LHCN-M2 (cell line): ENCODE results near the gene ADAMTS17. TPM values are rescaled to one million over a fixed set of nuclear protein-coding genes. Genes with fewer than 3 reads are reported as not detected.

ENCODE experiments used
- DNase-seq: peaks from one replicate; pipeline ENCODE4 v3.0.0-alpha.2; 2012; ENCODE audit warnings: low read depth
- total RNA-seq: library from RNA; depleted of rRNA; stranded (reverse); fragments of >200 nt; gene quantifications from 2 replicates; pipeline ENCODE4 v1.2.3, GENCODE V29; 2014

ADAMTS17 gene
- total RNA-seq, 1 experiment from 2014 or later = 0.11 TPM

DNA sequence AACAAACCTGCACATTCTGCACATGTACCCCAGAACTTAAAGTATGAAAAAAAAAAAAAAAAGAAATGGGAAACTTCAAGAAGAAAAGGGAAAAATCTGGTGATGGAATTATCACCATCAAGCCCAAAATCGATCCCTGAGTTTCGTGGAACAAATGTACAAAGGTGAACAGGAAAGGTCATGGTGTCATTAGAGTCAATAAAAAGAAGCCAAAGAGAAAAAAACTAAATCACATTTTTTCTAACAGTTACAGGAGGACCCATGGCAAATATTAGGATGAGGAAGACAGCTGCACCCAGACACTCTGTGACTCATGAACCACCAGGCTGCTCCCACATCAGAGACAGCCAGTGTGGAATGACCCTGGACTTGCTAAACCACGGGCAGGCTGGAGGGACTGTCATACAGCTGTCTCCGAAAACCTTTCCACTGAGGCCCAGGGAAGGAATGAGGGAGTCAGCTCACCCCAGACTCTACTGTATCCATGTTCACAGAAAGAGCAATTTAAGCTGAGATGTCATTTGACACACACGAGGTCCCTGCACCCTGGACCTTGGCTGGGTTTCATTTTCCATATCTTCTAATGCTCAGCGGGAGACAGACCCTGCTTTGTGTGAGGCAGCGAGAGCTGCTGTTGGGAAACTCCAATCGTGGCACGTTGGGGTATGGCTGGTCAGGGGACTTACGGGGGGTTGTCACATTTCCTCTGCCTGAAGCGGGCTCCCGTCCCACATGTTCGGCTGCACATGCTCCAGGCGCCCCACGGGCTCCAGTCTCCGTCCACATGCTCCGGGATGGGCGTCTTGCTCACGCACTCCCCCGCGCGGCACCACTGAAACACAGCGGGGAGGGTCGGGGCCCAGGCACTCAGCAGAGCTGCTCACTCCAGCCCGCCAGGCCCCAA, 210.2 kb downstream of the ADAMTS17 start:
- DNase-seq = peak; percentile 94

DNA sequence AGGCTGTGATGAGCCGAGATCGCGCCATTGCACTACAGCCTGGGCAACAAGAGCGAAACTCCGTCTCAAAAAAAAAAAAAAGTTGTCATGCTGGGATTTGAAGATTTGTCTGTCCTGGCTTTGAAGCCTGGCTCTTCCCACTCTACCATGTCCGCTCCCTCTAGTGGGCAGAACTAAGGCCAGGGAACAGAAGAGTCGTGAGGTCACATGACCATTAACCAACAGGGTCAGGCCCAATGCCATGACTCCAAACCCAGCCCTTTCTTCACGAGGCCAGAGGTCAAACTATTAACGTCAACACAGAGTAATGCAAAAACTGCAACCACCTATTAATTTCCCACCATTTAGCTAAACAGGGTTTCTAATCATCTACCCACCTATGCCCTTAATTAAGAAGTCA, 212.1 kb downstream of the ADAMTS17 start:
- no peak for DNase-seq

DNA sequence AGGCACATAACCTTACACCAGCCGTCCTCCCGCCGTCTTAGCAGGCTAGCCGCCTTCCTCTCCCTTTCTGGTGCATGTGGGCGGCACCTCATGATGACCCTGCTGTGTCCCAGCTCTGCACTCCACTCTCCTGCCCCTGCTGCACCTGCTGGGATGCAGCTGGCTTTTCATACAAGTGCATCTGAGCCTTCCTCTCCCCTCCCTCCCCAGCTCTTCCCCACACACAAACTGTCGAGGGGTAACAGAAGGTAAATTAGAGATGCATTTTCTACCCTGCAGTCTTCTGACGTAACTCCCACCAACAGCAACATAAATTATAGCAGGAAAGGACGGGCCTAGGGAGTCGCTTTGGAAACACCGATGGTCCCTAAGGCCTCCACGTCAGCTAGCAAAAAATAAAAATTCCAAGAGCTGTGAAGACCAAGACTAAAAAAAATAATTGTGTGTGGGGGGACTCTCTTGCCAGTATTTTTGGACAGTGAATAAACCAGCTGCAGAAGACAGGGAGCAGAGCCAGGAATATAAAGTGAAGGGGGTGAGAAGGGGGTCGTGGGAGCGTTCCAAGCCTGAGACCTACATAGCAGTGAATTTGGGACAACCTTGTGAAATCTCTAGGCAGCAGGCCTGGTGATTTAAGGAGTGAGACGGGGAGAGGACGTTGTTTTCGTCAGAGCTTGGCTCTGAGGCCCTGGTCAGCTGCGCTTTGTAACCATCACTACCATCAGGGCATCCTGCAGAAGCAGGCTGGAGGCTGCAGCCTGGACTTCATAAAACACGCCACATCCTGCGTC, 216.2 kb downstream of the ADAMTS17 start:
- DNase-seq = no peak

DNA sequence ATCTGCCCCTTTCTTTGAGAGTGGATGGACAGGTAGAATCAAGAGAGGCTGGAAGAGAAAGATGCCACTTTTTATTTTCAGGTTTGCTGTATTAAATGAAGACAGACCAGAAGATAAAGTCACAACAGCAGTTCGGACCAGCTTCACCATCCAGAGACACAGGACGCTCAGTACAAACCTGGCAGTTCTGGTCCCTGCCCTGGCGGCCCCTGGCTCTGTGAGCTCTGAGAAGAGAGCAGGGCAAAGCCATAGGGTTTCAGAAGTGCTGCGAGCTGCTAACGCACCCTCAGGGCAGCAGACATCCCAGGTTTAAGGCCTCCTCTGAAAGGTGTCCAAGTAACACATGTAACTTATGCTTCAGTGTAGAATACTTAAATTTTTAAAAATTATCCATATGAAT, 216.8 kb downstream of the ADAMTS17 start:
- DNase-seq = no peak

DNA sequence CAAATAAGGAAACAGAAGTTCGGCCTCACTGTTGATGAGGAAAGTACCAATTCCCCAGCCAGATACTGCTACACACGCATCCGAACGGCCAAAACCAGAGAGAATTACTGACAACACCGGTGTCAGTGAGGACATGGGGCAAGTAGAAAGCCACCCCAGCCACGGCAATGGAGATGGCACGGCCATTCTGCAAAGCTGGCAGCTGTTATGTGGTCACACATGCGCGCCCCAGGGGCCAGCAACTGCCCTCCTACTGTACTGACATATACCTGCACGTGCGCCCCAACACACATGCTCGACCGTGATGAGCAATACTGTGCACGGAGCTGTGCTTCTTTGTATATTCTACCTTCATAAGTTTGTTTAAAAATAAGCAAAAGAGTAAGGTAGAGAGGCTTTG, 217.4 kb downstream of the ADAMTS17 start:
- DNase-seq = no peak

DNA sequence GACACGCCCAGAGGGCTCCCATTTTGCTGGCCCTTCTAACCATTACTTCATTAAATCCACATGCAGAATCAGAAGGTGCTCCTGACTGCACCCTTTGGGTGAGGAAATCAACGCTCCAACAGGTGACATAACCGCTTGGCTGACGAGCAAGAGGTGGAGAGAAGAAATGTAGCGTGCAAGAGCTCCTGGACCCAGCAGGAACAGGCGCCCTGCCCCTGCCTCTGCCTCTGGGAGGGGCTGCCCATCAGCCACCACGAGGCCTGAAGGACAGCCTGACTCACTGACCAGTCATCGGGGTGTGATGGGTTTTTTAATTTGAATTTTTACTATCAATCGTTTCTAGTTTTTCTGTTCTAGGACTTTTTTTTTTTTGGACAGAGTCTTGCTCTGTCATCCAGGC, 218.2 kb downstream of the ADAMTS17 start:
- DNase-seq = peak; percentile 8

DNA sequence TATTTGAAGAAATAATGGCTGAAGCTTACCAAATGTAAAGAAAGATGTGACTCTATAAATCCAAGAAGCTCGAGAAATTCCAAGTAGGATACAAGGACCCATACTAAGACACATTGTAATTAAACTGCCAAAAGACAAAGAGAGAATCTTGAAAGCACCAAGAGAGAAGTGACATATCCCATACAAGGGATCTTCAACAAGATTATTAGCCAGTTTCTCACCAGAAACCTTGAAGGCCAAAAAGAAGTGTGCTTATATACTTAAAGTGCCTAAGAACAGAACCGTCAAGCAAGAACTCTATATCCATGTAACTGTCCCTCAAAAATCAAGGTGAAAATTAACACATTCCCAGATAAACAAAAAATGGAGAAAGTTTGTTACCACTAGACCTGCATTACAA, 220.5 kb downstream of the ADAMTS17 start:
- no peak for DNase-seq

DNA sequence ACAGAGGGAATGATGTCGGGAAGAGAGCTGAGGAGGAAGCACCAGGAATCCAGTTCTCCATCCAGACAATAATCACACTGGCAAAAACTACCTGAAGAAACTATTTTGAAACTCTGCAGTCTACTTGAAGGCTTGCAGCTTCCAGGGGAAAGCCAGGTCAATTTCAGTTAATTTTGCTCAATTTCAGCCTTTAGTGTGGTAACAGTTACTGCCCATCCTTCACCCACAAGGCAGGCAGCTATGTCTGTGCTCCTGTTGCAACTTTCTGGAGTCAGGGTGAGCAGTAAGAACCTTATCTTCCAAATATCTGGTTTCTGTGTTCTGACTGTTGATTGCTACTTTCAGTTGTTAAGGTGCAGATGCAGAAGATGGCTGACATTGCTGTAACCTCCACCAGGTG, 221.7 kb downstream of the ADAMTS17 start:
- DNase-seq = no peak

DNA sequence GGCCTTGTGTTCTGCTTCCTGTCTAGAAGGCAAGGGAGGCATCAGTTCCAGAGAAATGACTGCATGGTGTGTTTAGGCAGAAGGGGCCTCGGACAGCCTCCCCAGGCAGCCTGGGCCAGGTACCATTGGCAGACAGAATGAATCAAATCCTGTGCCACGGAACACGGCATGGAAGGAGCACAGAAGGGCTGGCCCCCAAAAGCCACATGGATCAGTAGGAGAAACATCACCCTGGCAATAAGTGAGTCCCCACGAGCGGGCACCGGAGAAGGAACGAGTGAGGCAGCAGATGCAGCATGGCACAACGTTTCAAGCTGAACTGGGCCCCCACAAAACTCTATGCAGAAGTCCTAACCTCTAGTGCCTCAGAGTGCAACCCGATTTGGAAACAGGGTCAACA, 223.2 kb downstream of the ADAMTS17 start:
- no peak for DNase-seq

DNA sequence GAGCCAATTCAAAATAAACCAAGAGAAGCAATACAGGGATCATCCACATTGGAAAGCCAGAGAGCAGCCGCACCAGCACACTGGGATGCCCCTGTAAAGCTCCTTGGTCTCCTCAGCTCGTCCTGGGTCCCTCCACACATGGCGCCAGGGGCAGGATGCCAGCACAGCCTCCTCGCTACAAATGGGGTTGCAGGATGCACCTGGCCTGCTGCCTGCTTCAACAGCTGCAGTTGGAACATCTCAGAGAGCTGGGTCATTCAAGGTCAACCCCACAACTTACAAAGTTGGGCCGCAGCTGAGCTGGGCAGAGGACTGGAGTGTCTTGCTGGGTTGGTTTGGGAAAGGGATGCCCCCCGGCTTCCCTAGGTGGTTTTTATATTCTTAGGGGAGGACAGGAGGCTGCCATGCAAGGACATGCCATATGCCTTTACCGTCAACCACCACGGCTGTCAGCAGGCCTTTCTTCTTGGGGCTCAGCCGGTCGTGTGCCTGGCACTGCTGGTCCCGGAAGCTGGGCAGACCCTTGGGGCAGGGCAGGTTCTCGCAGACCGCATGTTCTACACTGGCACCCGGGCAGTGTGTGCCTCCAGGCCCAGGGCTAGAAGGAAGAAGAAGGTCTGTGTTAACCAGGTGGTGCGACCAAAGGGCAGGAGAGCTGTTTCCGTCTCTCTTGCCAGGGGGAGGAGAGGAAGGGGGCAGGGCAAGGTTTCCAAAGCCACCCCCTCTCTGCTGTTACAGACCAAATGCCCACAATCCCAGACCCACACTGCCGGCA, 225.2 kb downstream of the ADAMTS17 start:
- peak; percentile 85 for DNase-seq

DNA sequence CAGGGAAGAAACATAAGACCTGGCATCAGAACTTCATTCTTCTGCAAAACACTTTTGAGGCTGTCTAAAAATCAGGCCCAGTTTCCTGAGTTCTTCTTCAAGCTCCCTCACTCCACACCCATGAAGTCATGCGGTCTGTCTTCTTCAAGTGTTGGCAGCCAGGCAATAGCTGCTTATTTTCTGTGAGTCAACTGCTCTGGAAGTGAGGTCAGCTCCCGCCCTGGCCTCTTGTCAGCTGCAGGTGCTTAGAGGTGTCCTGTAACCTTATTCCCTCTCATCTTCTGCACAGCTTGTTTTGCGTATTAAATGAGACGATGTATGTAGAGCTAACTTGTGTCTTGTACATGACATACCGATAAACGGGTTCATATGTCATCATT, 226.1 kb downstream of the ADAMTS17 start:
- peak; percentile 45 for DNase-seq

DNA sequence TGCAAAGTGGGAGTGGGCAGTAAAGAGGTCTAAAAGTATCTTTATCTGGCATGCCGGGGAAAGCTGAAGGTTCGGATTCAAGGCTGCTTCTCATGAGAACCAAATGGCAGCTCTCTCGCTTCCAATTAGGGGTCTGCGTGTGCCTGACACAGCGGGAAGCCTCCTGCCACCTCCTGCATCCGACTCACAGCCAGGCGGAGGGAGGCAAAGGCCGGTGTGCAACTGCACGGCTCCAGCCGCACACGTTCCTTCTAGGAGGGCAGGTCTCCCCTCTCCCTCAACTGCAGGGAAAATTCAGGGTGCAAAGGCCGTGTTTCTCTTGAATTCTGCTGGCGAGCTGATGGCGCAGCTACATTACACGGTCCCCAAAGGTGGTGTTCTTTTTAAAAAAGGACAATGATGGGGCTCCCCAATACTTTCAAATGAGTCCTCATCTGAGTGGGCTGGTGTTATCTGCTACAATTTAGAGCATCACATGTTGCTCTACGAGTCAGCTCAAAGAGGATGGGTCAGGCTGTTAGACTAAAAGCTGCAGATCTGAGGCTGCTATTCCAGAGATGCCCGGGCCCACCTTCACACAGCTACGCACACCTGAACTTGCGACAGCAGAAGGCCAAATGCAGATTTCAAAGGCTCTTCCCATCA, 226.6 kb downstream of the ADAMTS17 start:
- DNase-seq = no peak

DNA sequence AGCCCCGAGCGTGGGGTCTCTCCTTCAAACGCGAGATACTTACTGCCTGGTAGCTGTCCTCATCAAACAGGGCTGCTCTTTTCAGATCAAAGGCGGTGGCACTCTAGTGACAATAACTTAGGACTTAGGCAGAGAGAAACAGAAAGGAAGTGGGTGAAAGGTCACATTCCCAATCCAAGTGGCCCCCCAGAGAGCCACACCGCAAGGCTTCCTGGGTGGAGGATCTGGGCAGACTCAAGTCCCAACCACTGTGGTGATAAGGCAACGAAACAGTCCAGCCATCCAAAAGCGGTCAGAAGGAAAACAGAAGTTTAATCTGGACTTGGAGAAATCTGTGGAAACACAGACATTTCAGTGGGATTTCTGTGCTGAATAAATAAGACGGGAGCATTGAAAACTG, 227.2 kb downstream of the ADAMTS17 start:
- no peak for DNase-seq

DNA sequence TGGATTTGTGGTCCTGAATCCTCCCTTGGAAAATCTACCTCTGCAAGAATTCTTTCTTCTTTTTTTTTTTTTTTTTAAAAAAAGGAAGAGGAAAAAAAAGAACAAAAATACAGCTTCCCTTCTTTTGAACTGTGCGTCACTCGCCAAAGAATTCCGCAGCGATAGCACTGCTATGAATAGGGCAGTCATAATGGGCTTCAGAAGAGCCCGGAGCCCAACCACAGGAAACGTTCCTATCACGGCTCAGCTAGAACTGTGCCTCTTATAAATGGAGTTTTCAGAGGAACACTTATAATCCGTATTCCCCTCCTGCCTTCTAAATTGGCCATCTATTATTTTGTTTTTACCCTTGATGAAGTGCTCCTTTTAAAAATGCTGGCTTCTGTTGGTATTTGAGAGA, 227.7 kb downstream of the ADAMTS17 start:
- no peak for DNase-seq

DNA sequence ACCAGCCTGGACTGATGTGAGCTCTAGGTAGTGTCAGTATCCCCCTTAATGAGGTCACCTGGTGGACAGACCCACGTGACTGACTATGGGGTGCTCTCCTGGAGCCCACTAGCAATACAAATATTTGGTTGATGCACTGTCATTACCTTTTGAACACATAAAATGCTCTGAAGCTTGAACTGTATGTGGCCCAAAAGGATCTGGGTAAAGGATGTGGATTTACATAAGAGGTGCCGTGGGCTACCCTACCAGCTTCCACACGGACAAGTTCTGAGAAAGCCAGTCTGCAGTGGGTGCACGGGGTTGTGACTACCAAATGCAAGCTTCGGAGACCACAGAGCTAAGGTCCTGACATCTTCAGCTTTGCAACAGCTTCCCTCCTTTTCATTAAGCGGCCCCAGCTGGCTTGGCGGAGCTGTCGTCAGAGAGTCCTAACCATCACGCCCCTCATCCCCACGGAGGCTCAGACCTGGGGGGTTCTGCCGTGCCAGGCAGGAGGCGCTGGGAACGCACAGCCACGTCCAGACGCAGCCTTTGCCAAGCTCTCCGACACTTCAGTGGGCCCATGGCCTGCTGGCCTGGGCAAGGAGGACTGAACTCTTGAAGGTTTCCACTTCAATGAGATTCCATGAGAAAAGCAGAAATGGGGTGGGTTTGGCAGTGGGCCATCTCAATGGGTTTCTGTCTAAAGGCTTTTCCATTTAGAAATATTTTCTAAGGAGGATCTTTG, 228.3 kb downstream of the ADAMTS17 start:
- no peak for DNase-seq

DNA sequence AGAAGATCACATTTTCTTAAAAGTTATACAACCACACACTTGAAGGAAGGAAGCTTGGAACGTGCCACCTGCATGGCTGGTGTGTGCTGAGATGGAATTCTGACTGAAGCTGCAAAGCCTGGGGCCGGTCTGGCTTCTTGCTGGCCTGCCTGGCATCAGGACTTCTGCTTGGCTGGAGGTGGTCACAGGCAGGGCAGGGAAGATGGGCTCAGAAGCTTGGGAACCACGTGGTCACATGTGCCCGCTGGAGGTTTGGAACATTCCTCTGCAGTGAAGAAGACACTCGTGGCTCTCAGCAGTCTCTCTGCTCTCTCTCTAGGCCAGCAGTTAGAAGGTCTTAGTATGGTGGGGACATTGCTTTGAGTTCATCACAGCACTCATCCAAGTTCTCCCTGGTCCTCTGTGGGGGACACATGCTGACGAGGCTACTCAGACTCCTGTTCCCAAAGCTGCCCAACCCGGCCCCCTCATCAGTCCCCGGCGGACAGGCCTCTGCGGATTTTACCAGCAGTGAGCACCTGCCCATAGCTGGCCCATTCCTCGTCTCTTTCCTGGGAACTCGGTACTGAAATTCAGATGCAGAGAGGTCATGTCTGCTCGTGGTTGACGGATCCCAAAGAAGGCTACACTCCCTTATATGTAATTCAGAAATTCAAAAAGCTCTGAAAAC, 229.0 kb downstream of the ADAMTS17 start:
- DNase-seq = no peak

DNA sequence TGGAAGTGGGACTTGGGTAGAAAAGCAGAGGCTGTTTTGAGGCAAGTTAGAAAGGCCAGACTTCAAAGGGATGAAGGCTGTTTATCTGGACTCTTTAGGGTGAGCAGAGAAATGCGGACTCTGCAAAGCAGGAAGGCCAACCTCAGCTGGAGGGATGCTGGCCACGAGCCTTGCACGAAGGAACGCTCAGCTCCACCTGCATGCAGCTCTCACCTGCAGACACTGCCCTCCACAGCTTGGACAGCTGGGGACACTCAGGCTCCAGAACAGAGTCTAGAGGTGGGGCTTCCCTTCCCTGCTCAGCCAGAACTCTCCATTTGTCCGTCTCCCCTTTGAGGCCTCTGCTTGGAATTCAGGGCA, 229.7 kb downstream of the ADAMTS17 start:
- no peak for DNase-seq

DNA sequence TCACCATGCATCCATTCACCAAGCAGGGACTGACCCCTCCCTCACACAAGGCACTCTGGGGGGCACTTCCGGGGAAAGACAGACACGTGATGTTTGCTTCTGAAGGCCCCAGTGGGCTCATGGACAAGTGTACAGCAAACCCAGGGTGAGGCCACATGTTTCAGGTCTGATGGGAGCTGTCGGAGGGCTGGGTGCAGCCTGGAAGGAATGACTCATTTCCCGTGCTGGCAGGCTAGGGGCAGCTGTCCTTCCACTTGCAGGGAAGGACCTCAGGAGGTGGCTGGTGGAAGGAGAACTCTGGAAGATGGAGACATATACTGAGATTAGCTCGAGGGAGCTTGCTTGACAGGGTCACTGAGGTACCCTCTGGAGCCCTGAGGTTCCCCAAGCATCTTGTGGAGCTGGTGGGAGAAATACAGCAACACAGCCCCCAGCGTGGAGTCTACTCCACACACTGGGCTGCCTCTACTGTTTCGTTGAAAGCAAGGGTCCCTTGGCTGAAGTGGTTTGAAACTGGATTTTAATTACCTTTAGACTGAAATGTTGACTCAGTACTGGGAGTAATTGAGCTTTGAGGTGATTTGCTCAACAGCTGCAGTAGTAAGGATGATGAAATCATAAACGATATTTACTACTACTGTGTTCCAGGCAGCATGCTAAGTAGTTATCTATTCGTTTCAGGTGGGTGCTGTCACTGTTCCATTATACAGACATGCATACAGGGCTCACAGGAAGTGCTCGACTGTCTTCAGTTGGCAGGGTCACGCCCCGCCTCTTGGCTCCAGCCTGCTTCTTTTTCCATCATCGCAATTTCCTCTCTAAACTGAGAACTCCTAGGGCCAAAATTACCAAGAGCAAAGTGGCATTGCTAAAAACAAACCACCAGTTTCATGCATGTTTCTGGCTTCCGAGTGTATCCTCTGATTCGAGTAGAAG, 230.4 kb downstream of the ADAMTS17 start:
- peak; percentile 84 for DNase-seq

DNA sequence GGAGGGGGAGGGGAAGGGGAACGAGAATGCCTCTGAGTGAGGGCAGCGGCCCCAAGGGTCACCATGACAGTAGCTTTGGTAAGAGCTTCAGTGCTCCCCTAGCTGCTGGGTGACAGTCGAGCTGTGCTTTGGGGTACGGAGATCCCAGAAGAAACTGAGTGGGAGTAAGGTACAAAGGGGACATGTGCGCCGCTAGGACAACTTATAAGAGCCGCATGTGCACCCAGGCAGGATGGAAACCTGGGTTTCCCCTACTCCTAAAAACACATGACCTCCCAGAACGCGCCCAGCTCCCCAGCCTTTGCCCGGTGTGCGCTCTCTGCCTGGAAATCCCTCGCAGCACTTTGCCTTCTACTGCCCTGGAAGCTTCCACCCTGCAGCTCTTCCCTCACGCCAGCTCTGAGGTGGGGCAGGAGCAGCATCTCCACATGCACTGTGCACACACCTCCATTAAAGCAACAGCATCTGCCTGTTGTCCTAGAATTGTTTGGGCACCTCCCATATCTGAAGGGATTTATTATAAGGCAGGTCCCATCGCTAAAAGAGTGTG, 232.2 kb downstream of the ADAMTS17 start:
- no peak for DNase-seq
